Spleen (tissue), 7 donors: ENCODE results near the gene ATOX1.
A peak's percentile ranks its signal among the peaks of the same experiment; 100 is the strongest.

Experiments used
- POLR2A ChIP-seq, 3 donors: fragments of 450-650 bp; IDR thresholded peaks; one replicate each; pipeline ENCODE4 v1.5.1; 2017; ENCODE audit warnings: antibody characterized with exemption in 3 of 3, mild to moderate bottlenecking in 1 of 3
- POLR2AphosphoS5 ChIP-seq, 3 donors: sonication (generic); formaldehyde crosslinking; IDR thresholded peaks; one replicate each; pipeline ENCODE4 v1.5.1; 2017; ENCODE audit warnings: antibody characterized with exemption in 3 of 3
- TF ChIP-seq, protein P1 (sequence below), 11 experiments: fragments of 200-600 bp in 7 of 11; fragments of 450-650 bp in 4 of 11; sonication (generic) in 4 of 11; IDR thresholded peaks in 8 of 11; conservative IDR thresholded peaks in 3 of 11; 1 replicate in 7 of 11; 2 replicates in 4 of 11; pipeline versions ENCODE4 v1.4.0 to v1.8.0; 2016 to 2021; ENCODE audit warnings: antibody characterized with exemption in 11 of 11, inconsistent platforms in 4 of 11, mild to moderate bottlenecking in 1 of 11
- donor health status: DM: no; HTN: no; CAD: no; lungs with moderate emphysema.
- donor health status: DM: no; HTN: no; CAD: no.
- donor health status: DM: no; HTN: no; CAD: no.

- TF ChIP-seq, protein P1, sequence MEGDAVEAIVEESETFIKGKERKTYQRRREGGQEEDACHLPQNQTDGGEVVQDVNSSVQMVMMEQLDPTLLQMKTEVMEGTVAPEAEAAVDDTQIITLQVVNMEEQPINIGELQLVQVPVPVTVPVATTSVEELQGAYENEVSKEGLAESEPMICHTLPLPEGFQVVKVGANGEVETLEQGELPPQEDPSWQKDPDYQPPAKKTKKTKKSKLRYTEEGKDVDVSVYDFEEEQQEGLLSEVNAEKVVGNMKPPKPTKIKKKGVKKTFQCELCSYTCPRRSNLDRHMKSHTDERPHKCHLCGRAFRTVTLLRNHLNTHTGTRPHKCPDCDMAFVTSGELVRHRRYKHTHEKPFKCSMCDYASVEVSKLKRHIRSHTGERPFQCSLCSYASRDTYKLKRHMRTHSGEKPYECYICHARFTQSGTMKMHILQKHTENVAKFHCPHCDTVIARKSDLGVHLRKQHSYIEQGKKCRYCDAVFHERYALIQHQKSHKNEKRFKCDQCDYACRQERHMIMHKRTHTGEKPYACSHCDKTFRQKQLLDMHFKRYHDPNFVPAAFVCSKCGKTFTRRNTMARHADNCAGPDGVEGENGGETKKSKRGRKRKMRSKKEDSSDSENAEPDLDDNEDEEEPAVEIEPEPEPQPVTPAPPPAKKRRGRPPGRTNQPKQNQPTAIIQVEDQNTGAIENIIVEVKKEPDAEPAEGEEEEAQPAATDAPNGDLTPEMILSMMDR (IDR thresholded peaks at IDR 0.05 in 8 of 11, conservative IDR thresholded peaks at IDR 0.05 in 3 of 11): no peak
- TF ChIP-seq POLR2A (IDR thresholded peaks at IDR 0.05) (peak in 1 of 3 donors; percentile 15), POLR2AphosphoS5 (IDR thresholded peaks at IDR 0.05) (peak in 1 of 3 donors; percentile 87)
Observed at GRCh38 chr5:151770383-151771258, 12.2 kb upstream of the ATOX1 start.
